ENCODE measurements around the gene PSMG1. TPM values are rescaled to one million over a fixed set of nuclear protein-coding genes. Genes with fewer than 3 reads are reported as not detected.

Gene PSMG1
- total RNA-seq, 1 experiment from 2014 or later: 78.8 TPM

- no peak overlapping the region for H2BK20ac ChIP-seq (ENCODE audit: low read depth, low read length, poor library complexity, severe bottlenecking)
- no peak overlapping the region for H3T11ph ChIP-seq (ENCODE audit: low read length)
- no peak overlapping the region for H4K8ac ChIP-seq (replicated peaks; ENCODE audit: insufficient read length, low read depth, low read length)
- no peaks in the 10 kb centered on the region for H3K79me1 ChIP-seq (ENCODE audit: insufficient read depth, low read depth, low read length, poor library complexity, severe bottlenecking)
- no peak overlapping the region for H3K9ac ChIP-seq (ENCODE audit: extremely low read depth, insufficient read length, low read length)
- no peak overlapping the region for H4K5ac ChIP-seq (ENCODE audit: insufficient read length, low read depth, low read length)
- no peaks in the 10 kb centered on the region for H3K9me3 ChIP-seq (ENCODE audit: control insufficient read depth, low read depth, low read length)
- no peak overlapping the region for H2BK5ac ChIP-seq (ENCODE audit: insufficient read length, low read length)
- no peak overlapping the region for H3K4me2 ChIP-seq (ENCODE audit: insufficient read depth, insufficient read length, low read length)
- no peak overlapping the region for H3K14ac ChIP-seq (ENCODE audit: insufficient read depth, low read length)
- no peak overlapping the region for H3K18ac ChIP-seq (ENCODE audit: insufficient read length, low read depth, low read length)
- TF ChIP-seq, protein P1, sequence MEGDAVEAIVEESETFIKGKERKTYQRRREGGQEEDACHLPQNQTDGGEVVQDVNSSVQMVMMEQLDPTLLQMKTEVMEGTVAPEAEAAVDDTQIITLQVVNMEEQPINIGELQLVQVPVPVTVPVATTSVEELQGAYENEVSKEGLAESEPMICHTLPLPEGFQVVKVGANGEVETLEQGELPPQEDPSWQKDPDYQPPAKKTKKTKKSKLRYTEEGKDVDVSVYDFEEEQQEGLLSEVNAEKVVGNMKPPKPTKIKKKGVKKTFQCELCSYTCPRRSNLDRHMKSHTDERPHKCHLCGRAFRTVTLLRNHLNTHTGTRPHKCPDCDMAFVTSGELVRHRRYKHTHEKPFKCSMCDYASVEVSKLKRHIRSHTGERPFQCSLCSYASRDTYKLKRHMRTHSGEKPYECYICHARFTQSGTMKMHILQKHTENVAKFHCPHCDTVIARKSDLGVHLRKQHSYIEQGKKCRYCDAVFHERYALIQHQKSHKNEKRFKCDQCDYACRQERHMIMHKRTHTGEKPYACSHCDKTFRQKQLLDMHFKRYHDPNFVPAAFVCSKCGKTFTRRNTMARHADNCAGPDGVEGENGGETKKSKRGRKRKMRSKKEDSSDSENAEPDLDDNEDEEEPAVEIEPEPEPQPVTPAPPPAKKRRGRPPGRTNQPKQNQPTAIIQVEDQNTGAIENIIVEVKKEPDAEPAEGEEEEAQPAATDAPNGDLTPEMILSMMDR (conservative IDR thresholded peaks at IDR 0.05): no peak
- H3K23ac ChIP-seq (ENCODE audit: insufficient read length, low read depth, low read length): no peak overlapping the region
- no peak overlapping the region for H2BK12ac ChIP-seq (ENCODE audit: insufficient read length, low read depth, low read length)
- H3K4ac ChIP-seq (ENCODE audit: low read depth, low read length): no peak overlapping the region
- peaks cover 6 to 10% (median 7%) of the 10 kb centered on the region in 3 experiments; a peak in 4 of 7 replicates for H3K36me3 Mint-ChIP-seq (ENCODE audit: insufficient read depth in 1 of 3, low read depth in 3 of 3)
- no peak overlapping the region for H2AFZ ChIP-seq (ENCODE audit: low read length)
- H2BK15ac ChIP-seq (ENCODE audit: low read depth, low read length): no peak overlapping the region
- H3K27me3 Mint-ChIP-seq (ENCODE audit: low read depth): no peaks in the 10 kb centered on the region
- H3K23me2 ChIP-seq (ENCODE audit: insufficient read length, low read depth, low read length, poor library complexity, severe bottlenecking): no peaks in the 10 kb centered on the region
- no peak overlapping the region for H4K91ac ChIP-seq (ENCODE audit: insufficient read length, low read depth, low read length)
- H3K4me3 Mint-ChIP-seq: no peak overlapping the region
- WGBS (ENCODE audit: extremely low coverage, insufficient read length, low lambda C conversion rate): no CpG with 5 or more reads among the region's 3 CpGs
- H3K27me3 ChIP-seq (ENCODE audit: insufficient read depth, low read length): no peaks in the 10 kb centered on the region
- no peak overlapping the region for H3K27ac ChIP-seq (ENCODE audit: insufficient read length, low read depth, low read length)
- H2AK5ac ChIP-seq (ENCODE audit: insufficient read length, low read length): no peak overlapping the region
- no peaks in the 10 kb centered on the region for H4K20me1 ChIP-seq (ENCODE audit: control insufficient read depth, insufficient read depth, insufficient read length)
- no peak overlapping the region for H2BK120ac ChIP-seq (ENCODE audit: low read depth, low read length, poor library complexity, severe bottlenecking)
- H3K4me1 Mint-ChIP-seq: no peaks in the 10 kb centered on the region
- H3K27ac Mint-ChIP-seq: no peak overlapping the region
- H3K79me2 ChIP-seq (ENCODE audit: insufficient read depth, low read length): no peaks in the 10 kb centered on the region
- DNase-seq: no peak
- no peak overlapping the region for H3K56ac ChIP-seq (ENCODE audit: insufficient read length, low read depth, low read length)
- H3K9me3 Mint-ChIP-seq: peaks cover 24 to 35% of the 10 kb centered on the region in 2 experiments
- no peaks in the 10 kb centered on the region for H3K4me1 ChIP-seq (ENCODE audit: insufficient read depth, low read length)
Observed at GRCh38 chr21:39161064-39161463, 22.2 kb downstream of the PSMG1 start.

Data from H9 (cell line).